Muscle layer of colon (tissue), 2 donors: Measurements from ENCODE around the gene LRP2.

Experiments
- H3K27ac ChIP-seq: one replicate; pipeline ENCODE4 v1.7.0; 2013; ENCODE audit warnings: low read depth, mild to moderate bottlenecking, low read length, moderate library complexity
- H3K27me3 ChIP-seq, 2 donors: one replicate each; pipeline ENCODE4 v1.7.0; 2013; ENCODE audit warnings: low read length in 2 of 2, mild to moderate bottlenecking in 2 of 2; ENCODE audit not compliant: insufficient read depth in 2 of 2, control insufficient read depth in 1 of 2
- H3K36me3 ChIP-seq: one replicate; pipeline ENCODE4 v1.7.0; 2013; ENCODE audit warnings: mild to moderate bottlenecking, low read length; ENCODE audit not compliant: insufficient read depth
- H3K4me1 ChIP-seq: one replicate; pipeline ENCODE4 v1.7.0; 2013; ENCODE audit warnings: mild to moderate bottlenecking, low read length; ENCODE audit not compliant: insufficient read depth
- H3K4me3 ChIP-seq, 2 donors: one replicate each; pipeline ENCODE4 v1.7.0; 2013; ENCODE audit warnings: low read length in 2 of 2, low read depth in 1 of 2, mild to moderate bottlenecking in 1 of 2, moderate library complexity in 1 of 2
- H3K9ac ChIP-seq: one replicate; pipeline ENCODE4 v1.7.0; 2013; ENCODE audit warnings: low read length
- H3K9me3 ChIP-seq: one replicate; pipeline ENCODE4 v1.7.0; 2013; ENCODE audit warnings: mild to moderate bottlenecking, low read length
- donor health status: abdominal sarcoma.
- donor health status: Adenocarcinoma of cecum.

Gene LRP2

DNA sequence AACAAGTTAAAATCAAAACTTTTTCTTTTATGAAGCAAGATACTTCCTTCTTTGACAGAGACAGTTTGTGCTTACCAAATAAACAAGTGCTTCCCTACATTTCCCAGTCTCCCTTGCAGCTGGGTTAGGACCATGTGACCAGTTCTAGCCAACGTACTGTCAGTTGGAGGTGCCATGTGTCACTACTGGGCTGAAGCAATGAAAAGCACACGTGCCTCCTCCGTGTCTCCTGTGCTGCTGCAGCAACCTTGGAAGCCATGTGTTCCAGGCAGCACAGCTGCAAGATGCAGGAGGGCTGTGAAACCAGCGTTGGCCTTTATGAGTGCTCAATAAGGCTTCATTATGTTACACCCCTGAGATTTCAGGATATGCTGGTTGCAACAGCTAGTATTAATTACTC is 199.7 kb downstream of the LRP2 start:
- no peaks in the 10 kb centered on the region for H3K9me3 ChIP-seq

DNA sequence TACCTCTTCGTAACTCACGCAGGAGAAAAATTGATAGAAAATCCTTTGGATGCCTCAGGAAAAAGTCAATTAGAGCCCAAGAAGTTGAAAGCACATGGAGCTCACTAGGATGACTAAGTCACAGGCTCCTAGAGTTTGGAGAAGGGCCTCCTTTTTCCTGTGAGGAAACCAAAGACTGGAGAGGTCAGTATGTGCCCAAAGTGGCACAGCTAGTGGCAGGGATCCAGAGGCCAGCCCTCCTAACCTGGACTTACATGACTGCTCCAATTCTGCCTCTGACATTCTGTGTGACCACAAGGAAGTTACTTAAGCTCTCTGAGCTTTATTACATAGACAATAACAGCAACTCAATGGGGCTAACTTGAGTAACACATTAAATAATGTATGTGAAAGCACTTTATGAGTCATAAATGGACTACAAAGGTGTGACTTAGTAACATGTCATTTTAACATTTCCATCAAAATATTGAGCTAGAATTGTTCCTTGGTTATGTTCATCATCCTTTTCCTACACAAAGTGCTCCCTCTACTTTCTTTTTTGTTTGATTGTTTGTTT is 201.3 kb downstream of the LRP2 start:
- no peak overlapping the region for H3K4me3 ChIP-seq
- H3K4me1 ChIP-seq: no peaks in the 10 kb centered on the region
- no peak overlapping the region for H3K27ac ChIP-seq
- H3K9ac ChIP-seq: no peak overlapping the region
- H3K36me3 ChIP-seq: no peaks in the 10 kb centered on the region
- H3K9me3 ChIP-seq: no peaks in the 10 kb centered on the region
- no peaks in the 10 kb centered on the region for H3K27me3 ChIP-seq

More for the DNA sequence above, 199.7 kb downstream of the LRP2 start:
- Histone ChIP-seq H3K9ac (no peak overlapping the region), H3K36me3 (no peaks in the 10 kb centered on the region), H3K27ac (no peak overlapping the region), H3K4me3 (no peak overlapping the region), H3K4me1 (no peaks in the 10 kb centered on the region), H3K27me3 (no peaks in the 10 kb centered on the region)

DNA sequence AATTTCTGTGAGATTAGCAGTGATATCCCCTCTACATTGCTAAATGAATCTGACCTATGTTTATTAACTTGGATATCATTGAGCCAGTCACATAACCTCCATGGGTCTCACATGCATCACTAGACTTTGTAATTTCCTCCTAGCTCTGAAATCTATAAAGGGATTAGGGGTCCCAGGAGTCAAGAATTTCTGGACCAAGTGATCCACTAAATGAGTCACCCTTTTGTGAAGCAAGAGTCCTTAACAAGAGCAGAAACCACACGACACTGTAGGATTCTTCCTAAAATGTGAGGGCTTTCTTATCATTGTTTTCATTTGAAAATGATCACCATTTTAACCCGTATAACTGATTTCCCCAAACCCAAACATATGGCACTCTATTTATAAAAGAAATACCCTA is 202.6 kb downstream of the LRP2 start:
- Histone ChIP-seq H3K9ac (no peak overlapping the region), H3K27me3 (no peaks in the 10 kb centered on the region), H3K4me1 (no peaks in the 10 kb centered on the region), H3K27ac (no peak overlapping the region), H3K36me3 (no peaks in the 10 kb centered on the region), H3K4me3 (no peak overlapping the region), H3K9me3 (no peaks in the 10 kb centered on the region)

DNA sequence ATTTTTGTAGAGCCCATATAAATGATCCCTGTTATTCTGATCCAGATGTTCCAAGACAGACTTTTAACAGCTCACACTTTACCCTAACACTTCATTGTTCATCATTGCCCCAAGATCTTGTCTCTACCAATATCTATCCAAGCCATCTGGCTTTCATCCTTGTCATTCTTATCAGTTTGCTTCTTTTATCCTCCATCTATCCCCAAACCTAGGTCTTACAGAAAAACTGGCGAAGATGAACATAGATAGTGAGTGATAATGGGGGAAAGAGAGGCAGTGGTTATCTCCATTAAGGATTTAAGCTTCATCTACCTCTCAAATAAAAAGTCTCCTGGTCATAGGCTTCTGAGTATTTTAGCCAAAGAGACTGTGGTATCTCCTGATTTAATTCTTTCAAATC is 203.5 kb downstream of the LRP2 start:
- no peaks in the 10 kb centered on the region for H3K4me1 ChIP-seq
- H3K27me3 ChIP-seq: no peaks in the 10 kb centered on the region
- no peaks in the 10 kb centered on the region for H3K36me3 ChIP-seq
- no peak overlapping the region for H3K9ac ChIP-seq
- H3K9me3 ChIP-seq: no peaks in the 10 kb centered on the region
- H3K27ac ChIP-seq: no peak overlapping the region
- no peak overlapping the region for H3K4me3 ChIP-seq

DNA sequence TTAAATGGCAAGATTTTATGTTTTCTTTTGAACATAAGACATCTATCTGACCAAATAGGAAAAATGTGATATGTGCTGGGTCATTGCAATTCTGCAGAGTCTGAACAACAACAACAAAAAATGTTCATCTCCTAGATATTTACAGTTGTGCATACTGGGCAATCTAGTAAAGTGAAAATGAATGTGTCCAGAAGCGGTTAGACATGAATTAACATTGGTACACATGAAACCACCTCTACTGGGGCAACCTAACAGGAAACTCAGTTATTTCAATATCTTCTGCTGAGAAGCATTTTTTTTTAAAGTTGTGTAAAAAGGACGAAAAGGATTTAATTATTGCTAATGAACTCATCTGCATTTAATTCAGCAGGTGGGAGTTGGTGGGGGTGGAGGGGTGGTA is 216.1 kb downstream of the LRP2 start:
- H3K27ac ChIP-seq: no peak overlapping the region
- H3K9me3 ChIP-seq: no peaks in the 10 kb centered on the region
- no peaks in the 10 kb centered on the region for H3K36me3 ChIP-seq
- no peak overlapping the region for H3K9ac ChIP-seq
- H3K27me3 ChIP-seq: no peaks in the 10 kb centered on the region
- H3K4me1 ChIP-seq: no peaks in the 10 kb centered on the region
- H3K4me3 ChIP-seq: no peak overlapping the region

DNA sequence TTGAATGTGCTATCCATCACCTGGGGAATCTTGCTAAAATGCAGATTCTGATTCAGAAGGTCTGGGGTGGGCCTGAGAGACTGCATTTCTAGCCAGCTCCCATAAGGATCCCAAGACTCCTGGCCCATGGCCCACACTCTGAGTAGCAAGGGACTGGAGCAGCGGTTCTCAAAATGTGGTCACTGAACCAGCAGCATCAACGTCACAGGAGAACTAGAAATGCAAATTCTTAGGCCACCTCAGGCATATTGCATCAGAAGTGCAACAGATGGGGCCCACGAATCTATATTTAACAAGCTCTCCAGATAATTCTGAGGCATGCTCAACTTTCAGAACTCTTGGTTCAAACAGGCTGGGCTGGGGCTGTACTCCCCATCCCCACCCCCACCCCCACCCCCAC is 218.3 kb downstream of the LRP2 start:
- no peaks in the 10 kb centered on the region for H3K36me3 ChIP-seq
- H3K27ac ChIP-seq: no peak overlapping the region
- H3K4me3 ChIP-seq: no peak overlapping the region
- H3K27me3 ChIP-seq: no peaks in the 10 kb centered on the region
- H3K4me1 ChIP-seq: no peaks in the 10 kb centered on the region
- H3K9ac ChIP-seq: no peak overlapping the region
- H3K9me3 ChIP-seq: no peaks in the 10 kb centered on the region

DNA sequence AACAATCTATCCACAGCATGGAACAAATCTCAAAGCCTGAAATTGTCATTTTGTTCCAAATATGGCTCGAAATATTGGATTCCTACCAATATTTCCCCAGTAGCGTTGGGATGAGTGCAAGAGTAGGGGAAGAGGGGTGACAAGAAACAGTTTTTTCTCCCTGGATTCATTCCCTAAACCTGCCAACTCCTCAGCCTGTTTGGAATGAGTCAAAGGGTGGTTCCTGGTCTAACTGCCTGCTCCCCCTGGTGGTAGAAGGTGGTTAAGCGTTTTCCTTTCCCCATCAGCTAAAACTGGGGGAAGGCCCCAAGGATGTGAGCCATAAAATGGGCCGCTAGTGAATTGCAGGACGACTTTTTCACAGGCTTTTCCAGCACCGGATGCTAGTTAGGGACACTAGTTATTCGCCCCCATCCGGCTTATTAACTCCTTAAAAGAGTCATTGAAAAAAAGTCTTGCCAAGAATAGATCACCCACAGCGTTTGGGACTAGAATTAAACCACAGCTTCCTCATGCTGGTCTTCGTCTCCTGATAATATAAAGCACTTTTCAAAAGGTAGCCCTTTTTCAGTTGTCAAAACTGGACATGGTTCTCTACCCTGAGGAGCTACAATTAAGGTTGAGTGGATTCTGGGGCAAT is 220.5 kb downstream of the LRP2 start:
- Histone ChIP-seq H3K4me1 (no peaks in the 10 kb centered on the region), H3K27me3 (no peaks in the 10 kb centered on the region), H3K9ac (no peak overlapping the region), H3K36me3 (no peaks in the 10 kb centered on the region), H3K27ac (no peak overlapping the region), H3K4me3 (no peak overlapping the region), H3K9me3 (no peaks in the 10 kb centered on the region)

DNA sequence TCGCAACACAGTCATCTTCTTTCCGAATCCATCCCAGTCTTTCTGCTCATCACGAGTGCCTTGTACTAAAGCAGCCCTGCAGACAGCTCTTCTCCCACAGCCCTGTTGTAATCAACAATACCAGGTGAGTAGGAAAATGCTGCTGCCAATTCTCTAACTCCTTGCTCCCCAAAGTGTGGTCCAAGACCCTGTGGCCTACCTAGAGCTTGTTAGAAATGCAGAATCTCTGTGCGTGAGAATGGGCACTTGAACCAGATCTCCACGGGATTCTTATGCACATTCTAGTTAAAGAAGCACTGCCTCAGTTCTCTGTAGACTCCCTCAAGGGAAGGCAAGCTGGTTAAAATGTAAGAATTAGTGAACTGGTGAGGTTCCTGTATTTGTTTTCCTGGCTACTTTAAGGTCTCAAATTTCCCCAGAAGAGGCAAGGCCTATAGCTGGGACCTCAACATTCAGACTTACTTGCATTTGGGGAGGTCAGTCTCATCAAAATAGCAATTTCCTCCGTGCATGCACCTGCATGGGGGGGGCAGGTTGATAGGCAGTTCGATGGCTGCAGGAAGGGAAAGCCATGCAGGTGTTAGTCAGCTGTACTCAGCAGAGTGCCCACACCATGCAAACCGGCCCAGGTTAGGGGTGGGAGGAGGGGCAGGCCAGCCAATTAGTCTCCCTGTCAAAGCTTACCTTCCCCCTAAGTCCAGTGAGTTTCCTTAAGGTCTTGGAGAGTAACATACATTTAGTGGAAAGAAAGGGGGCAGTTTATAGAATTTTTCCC is 222.2 kb downstream of the LRP2 start:
- Histone ChIP-seq H3K4me1 (no peaks in the 10 kb centered on the region), H3K9me3 (no peaks in the 10 kb centered on the region), H3K9ac (no peak overlapping the region), H3K36me3 (no peaks in the 10 kb centered on the region), H3K27ac (no peak overlapping the region), H3K4me3 (no peak overlapping the region), H3K27me3 (no peaks in the 10 kb centered on the region)

DNA sequence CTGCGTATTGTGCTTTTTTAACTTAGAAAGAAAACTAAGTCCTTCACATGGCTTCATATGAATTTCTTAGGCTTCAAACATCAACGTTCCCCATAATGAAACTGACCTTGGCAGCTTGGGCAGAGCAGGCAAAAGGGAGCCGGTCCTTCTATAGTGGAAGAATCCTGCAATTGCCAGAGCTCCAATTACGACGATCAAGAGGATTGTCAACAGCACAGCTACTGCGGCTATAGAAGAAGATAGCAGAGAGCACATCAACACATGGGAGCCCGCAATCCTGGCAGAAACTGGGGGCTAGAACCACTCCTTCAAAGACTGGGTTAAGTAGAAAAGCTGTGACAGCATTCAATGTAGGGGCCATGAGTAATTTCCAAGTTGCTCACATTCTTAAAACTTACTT is 223.2 kb downstream of the LRP2 start:
- no peaks in the 10 kb centered on the region for H3K9me3 ChIP-seq
- H3K4me1 ChIP-seq: no peaks in the 10 kb centered on the region

DNA sequence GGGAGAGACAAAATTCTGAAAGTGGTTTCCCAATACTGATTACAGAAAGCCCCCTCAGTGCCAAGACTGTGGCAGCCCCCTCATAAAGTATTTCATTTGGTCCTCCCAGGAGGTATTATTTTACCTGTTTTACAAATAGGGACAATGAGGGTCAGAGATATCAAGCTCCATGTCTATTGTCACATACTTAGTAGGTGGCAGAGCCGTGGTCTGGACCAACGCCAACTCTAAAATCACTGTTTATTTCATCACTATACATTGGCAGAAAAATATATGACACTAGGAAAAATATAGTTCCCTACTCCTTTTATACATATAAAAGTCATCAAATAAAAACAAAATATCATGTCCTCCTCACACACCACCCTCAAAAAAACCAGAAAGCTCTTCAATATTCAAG is 224.4 kb downstream of the LRP2 start:
- Histone ChIP-seq H3K4me1 (no peaks in the 10 kb centered on the region), H3K4me3 (no peak overlapping the region), H3K9ac (no peak overlapping the region), H3K27me3 (no peaks in the 10 kb centered on the region), H3K36me3 (no peaks in the 10 kb centered on the region), H3K9me3 (no peaks in the 10 kb centered on the region), H3K27ac (no peak overlapping the region)

More for the DNA sequence above, 223.2 kb downstream of the LRP2 start:
- Histone ChIP-seq H3K4me3 (no peak overlapping the region), H3K36me3 (no peaks in the 10 kb centered on the region), H3K9ac (no peak overlapping the region), H3K27ac (no peak overlapping the region), H3K27me3 (no peaks in the 10 kb centered on the region)

DNA sequence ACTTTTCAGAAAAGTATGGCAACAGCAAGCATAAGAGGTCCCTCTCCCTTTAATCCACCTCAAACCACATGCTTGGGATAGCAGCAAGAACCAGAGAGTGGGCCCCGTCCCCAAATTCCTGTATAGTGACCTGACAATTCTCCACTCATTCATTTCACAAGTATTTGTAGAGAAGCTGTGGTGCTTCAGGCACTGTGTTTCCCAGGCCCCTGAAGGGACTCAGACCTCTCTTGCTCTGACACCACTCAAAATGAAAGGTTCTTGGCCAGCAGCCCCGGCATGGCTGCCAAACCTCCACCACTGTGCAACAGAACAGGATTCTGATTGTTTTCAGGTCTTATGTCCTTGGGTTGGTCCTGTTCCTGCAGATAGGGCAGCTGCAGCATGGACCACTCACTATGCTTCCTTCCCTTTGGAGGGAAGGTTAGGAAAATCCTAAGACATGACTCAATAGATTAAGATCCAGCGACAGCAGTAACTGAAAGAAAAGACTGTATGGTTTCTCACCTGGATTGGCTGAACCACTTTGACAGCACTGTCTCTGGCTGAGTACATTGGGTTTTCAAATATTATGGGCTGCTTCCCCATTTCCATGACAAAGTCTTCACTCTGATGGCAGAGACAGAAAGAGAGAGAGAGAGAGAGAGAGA is 225.3 kb downstream of the LRP2 start:
- H3K27me3 ChIP-seq: no peaks in the 10 kb centered on the region
- no peak overlapping the region for H3K4me3 ChIP-seq
- H3K36me3 ChIP-seq: no peaks in the 10 kb centered on the region
- H3K9ac ChIP-seq: no peak overlapping the region
- H3K4me1 ChIP-seq: no peaks in the 10 kb centered on the region
- no peaks in the 10 kb centered on the region for H3K9me3 ChIP-seq
- no peak overlapping the region for H3K27ac ChIP-seq
